AG09309 (cell line): ENCODE data around the gene CASQ2.

Source experiments
- DNase-seq: peaks from one replicate; pipeline ENCODE4 v3.0.0-alpha.2; 2010; ENCODE audit warnings: low read depth
- H3K4me3 ChIP-seq: 2 replicates; pipeline ENCODE4 v1.5.1; 2011; ENCODE audit warnings: mild to moderate bottlenecking, low read depth, low read length, moderate library complexity; ENCODE audit not compliant: control insufficient read depth
- TF ChIP-seq, protein P1 (sequence below): IDR thresholded peaks from 2 replicates; pipeline ENCODE4 v1.5.1; 2011; ENCODE audit warnings: mild to moderate bottlenecking, low read depth, low read length, inconsistent platforms; ENCODE audit not compliant: insufficient read depth, control insufficient read depth; ENCODE audit errors: missing control alignments

CASQ2 gene

DNA sequence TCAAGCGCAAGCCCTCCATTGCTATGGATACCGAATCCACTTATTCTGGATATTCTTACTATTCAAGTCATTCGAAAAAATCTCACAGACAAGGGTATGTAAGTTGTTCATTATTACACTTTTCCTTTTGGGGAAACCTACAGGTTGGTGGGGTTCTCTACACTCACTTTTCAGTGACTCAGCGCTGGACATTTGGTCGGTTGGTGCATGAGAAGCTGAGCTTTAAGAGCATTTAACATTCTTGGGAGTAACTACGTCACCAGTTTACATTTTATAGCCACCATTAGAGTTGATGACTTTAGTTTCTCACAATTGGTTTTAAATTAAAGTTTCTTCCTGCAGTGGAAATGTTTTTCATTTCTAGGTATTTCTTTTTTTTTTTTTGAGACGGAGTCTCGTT, 117.1 kb downstream of the CASQ2 start:
- TF ChIP-seq, protein P1, sequence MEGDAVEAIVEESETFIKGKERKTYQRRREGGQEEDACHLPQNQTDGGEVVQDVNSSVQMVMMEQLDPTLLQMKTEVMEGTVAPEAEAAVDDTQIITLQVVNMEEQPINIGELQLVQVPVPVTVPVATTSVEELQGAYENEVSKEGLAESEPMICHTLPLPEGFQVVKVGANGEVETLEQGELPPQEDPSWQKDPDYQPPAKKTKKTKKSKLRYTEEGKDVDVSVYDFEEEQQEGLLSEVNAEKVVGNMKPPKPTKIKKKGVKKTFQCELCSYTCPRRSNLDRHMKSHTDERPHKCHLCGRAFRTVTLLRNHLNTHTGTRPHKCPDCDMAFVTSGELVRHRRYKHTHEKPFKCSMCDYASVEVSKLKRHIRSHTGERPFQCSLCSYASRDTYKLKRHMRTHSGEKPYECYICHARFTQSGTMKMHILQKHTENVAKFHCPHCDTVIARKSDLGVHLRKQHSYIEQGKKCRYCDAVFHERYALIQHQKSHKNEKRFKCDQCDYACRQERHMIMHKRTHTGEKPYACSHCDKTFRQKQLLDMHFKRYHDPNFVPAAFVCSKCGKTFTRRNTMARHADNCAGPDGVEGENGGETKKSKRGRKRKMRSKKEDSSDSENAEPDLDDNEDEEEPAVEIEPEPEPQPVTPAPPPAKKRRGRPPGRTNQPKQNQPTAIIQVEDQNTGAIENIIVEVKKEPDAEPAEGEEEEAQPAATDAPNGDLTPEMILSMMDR = no peak
- H3K4me3 ChIP-seq = no peak overlapping the region
- no peak for DNase-seq

- no peak overlapping the region for H3K4me3 ChIP-seq
- TF ChIP-seq, protein P1 = no peak
- no peak for DNase-seq
These were observed 117.6 kb downstream of the CASQ2 start for GRCh38 chr1:115650961-115651360.
